KG1 (cell line): ENCODE data around the gene TGFA.

Source experiments
- DNase-seq: peaks from one replicate; lab custom pipeline; 2025; lab: John Stamatoyannopoulos, UW

Gene TGFA

DNA sequence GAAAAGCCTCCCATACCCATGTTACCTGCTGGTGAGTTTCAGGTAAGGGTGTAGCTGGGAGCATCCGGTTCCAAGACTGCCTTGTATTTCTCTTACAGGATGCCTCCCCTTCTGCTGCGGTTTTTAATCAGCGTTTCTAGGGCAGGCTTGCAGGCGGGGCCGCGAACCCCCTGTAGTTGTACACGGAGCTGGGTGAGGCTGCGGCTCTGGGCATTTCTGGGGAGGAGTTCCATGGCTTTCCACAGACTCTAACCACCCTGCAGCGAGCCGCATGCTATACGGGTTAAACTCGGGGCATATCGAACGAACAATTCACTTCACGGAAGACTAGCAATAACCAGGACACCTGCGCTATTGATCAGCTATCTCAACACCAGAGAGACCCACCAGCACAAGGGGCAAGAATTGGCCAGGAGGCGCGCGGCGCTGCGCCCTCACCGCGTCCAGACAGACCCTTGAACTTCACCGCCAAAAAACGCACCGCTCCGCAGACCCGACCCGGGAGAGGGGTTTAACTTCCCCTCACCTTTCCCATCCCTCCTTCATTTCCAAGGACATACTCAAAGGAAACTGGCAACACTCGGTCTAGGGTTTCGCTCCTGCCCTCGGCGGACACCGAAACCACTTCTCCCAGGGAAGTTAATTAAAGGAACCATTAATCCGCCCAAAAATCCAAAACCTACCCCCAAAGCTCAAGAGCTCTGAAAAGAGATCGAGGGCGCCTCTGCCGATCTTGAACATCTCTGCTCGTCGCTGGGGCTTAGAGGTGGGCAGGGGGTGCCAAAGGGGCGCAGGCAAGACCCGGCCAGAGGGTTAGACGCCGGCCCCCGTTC, 909 bp downstream of the TGFA start:
- no peak for DNase-seq

DNA sequence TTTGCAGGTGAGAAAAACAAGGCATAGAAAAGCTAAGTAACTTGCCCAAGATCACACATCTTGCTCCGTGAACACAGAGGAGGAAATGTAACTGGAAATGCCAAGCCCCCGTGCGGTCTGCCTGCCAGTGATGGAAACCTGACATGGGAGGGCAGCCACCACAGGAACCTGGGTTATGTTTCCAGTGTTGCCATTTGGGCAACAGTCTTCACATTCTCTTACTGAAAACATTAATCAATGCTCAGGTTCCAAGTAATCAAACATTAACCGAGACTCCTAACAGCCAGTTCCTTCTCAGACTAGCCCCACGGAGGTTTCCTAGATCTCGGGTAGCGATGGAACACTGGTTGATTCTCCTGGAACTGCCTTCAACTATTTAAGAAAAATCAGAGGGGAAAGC, 2.5 kb downstream of the TGFA start:
- no peak for DNase-seq

DNA sequence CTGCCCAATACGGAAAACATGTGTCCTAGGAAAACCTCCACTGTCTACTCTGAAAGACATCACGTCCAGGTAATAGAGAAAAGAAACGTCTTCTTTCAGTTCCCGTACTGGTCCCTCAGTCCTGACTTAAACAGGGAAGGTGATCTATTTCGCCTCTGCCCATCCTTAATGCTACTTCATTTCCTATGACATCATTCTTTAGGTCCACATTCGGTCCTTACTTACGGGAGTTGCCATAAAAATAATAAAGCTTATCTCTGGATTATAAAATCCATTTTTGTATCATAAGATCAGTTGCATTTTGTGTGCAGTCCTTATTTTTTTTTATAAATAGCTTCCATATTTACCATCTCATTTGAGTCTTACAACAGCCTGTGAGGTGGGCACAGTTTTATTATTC, 3.7 kb downstream of the TGFA start:
- DNase-seq, result no peak

DNA sequence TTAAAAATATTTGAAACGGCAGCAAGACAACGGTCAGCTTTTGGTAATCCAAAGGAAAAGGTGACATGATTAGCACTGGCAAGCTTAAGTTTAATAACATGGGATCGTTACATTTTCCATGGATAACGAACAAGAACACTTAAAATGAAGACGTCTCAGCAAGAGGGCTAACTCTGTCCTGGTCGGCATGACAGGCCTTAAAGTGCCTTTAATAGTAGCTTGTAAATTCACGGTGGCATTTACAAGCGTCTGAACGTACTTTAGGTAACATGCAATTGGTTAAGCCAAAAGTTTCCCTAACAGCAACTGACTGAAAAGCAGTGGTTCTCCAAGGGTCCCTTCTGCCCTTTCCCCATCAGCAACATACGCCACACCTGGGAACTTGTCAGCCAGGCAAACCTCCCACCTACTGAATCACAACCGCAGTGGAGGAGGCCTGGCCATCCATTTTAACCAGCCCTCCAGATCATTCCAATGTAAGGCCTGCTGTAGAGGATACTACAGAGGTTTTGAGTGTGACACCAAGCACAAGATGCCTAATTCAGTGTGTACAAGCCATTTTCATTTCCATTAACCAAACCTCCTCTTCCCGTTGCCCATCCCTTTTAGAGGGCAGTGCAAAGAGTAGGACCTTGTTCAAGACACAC, 4.4 kb downstream of the TGFA start:
- DNase-seq, result no peak

DNA sequence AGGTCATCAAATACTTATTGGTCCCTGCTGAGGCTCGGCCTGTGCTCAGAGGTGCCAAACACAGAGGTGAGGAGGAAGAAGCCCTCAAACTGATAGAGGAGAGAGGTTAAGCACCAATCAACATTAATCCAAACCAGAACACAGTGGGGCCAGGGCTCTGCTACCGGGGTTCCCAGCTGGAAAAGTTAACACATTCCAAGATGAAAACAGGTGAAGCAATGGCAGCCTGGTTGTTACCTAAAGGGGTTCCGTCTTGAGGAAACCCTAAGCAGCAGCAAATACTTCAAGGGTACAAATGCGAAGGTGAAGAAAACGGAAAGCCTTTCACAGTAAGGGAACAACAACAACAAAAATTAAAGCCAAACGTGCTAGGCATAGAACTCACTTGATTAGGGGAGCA, 5.4 kb downstream of the TGFA start:
- no peak for DNase-seq

DNA sequence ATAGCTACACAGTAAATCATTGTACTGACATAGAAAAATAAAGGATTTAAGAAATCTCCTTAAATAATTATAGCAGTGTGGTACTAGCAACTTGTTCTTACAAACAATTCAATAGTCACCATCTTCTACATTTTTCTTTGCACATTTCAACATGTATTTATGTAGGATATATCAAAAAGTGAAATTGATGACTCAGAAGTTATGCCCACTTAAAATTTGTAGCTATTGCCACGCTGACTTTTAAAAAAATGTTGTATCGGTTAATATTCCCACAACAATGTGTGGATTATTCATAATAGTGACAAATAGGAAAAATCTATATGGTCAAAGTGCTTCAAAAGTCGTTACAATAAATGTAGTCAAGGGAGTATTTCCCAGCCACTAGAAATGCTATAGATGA, 6.7 kb downstream of the TGFA start:
- no peak for DNase-seq

DNA sequence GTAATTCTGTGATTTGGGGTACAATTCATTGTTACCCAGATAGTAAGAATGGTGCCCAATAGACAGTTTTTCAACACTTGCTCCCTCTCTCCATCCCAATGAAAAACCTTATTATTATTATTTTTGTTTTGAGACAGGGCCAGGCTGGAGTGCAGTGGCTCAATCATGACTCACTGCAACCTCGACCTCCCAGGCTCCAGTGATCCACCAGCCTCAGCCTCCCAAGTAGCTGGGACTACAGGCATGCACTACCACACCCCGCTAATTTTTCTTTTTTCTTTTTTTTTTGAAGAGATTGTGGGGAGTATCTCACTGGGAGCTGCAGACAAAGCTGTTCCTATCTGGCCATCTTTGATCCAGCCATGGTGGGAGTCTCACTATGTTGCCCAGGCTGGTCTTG, 7.2 kb downstream of the TGFA start:
- no peak for DNase-seq

DNA sequence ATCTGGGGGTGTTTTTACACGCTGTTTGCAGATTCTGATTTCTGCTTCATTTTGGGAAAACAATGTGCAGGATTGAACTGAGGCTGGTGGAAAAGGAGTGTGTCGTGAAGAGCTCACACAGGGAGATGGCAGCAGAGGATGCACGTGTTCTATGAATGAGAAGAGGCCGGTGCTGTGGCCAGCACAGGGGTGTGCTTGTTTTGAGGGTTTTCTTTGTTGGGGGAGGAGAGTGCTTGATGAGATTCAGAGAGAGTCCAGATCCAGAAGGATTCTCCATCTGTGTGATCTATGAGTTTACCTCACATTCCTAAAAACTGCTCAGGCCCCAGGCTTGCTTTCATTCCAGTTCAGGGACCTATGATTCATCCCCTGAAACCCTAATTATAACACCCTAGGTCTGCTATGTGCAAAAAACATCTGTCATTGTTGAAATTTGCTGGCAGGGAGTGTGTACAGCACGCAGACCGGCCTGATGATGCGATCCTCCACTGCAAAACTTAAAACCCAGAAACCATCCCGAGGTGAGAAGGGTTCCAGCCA, 12.1 kb downstream of the TGFA start:
- DNase-seq, result no peak

DNA sequence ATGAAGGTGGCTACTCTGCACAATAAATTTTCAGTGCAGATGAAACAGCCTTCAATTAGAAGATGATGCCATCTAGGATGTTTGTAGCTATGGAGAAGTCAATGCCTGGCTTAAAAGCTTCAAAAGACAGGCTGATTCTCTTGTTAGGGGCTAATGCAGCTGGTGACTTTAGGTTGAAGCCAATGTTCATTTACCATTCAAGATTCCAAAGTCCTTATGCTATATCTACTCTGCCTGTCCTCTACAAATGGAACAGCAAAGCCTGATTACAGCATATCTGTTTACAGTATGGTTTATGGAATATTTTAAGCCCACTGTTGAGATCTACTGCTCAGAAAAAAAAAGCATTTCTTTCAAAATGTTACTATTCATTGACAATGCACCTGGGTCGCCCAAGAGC, 15.8 kb downstream of the TGFA start:
- DNase-seq, result no peak

DNA sequence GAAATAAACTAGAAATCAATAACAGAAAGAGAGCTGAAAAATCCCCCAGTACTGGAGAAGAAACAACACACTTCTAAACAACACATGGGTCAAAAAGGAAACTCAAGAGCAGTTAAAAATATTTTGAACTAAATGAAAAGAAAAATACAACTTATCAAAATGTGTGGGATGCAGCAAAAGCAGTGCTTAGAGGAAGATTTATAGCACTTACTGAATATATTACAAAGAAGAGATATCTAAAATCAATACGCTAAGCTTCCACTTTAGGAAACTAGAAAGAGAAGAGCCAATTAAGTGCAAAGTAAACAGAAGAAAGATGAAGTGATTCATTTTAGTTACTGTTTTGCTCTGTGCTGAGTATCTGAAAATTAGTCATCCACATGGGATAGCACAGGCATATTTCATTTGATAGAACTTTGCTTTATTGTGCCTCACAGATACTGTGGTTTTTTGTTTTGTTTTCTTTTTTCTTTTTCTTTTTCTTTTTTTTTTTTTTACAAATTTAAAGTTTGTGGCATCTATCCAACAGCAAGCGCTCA, 17.0 kb downstream of the TGFA start:
- DNase-seq, result no peak

DNA sequence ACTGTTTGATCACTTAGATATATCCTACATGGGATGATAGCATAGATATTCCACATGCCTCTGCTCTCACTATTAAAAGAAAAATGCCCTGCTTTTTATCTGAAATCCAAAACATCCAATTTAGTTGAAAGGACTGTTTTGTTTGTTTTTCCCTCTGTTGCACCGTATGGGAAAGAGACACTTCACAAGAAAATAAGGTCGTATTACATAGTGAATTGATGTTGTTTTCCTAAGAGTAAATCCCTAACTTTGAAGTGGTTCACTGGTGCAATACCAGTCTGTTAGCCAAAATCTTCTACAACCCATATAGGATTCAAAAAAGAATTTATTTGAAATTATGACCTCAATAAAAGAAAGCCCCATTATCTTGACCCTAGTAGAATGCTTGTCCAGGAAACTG, 18.1 kb downstream of the TGFA start:
- no peak for DNase-seq

DNA sequence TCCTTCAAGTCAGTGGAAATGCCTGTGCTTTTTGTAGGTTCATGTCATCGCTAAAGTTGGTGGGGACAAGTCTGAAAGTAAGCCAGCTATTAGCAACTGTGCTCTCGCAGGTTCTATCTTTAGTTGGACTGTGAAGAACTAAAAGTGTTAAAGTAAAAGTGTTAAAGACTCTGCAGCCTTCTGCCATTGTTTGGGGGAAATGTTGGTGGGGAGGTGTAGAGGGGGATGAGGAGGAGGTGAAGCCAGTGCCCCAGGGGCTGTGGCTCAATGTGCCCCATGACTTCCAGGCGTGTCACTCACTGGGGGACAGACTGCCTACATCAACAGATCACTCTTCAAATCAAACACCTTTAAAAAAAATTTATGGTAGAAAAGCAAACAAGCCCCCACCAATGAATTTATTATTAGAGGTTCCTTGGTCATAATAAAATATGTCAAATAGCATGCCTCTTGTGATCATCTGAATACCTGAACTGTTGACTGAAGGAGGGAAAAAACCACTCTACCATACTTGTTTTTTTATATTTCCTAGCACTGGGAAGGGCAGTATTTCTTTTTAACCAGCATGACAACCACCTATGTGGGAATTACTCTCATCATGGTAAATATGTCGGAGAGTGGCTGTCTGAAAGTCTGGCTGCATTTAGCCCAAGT, 19.3 kb downstream of the TGFA start:
- no peak for DNase-seq

DNA sequence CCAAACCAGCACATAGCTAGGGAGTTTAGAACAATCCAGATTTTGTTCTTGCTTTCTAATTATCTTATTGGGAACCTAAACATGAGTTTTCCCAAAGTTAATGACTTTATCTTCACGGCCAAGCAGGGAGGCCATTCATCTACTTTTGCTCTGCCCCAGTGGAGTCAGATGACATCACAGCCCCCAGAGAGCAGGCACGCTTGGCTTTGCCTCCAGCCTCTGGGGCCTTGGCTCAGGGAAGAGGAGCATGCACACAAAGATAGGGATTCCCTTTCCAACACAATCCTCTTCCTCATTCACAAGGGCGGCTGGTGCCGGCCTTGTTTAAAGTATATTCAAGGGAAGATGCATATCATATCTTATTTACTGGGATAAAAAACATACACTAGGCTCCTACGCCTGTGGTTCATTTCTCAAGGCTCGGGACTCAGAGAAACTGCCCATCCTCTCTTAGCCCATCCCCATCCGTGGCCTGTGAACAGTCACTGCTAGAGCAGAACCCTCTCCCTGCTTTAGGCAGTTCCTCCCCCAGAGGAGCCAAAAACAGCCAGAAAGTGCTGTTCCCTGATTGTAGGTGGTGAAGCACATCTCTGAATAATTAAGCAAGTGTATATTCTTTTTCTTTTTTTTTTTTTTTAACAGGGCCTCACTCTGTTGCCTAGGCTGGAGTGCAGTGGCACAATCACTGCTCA, 21.2 kb downstream of the TGFA start:
- DNase-seq, result no peak

DNA sequence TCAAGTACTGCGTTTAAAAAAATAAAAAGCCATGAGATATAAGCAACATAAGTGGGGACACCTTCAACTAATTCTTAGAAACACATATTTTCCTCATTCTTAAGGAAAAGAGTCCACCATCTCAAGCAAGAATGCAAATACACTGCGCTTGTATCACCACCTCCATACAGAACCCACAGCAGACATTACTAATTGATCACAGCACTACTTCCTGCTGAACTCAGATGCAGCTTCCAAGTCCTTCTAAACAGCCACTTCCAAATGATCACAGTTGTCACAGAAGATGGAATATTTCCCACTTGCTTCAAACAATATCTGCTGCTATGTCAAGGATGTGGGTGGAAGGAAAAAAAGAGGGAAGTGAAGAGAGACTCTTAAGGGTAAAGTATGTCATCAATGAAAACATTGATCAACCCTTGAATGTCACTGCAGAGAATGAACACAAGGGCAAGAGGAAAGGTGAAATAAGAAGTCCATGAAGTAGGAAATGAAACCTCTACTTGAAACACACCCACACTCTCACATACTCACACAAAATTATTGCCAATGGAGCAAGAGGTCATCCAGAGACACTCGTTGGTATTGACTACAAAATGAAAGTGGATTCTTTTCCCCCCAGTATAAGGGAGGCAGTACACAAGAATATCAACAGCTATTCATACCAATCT, 22.1 kb downstream of the TGFA start:
- DNase-seq, result no peak

DNA sequence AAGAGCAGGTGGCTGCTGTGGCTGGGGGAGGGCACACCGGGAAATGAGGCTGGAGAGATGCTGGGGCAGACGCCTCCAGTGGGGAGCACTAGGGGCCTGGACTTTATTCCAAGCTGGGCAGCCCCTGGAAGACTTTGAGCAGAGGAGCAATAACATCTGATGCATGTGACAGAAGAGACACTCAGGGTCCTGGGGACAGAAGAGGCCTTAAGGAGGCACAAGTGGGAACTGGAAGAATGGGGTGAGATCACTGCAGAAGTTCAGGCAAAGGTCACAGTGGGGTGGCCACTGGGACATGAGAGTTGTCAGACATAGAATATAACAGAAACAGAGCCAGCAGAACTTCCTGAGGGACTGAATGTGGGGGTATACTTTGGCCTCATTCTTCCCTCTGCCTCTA, 24.0 kb downstream of the TGFA start:
- no peak for DNase-seq

DNA sequence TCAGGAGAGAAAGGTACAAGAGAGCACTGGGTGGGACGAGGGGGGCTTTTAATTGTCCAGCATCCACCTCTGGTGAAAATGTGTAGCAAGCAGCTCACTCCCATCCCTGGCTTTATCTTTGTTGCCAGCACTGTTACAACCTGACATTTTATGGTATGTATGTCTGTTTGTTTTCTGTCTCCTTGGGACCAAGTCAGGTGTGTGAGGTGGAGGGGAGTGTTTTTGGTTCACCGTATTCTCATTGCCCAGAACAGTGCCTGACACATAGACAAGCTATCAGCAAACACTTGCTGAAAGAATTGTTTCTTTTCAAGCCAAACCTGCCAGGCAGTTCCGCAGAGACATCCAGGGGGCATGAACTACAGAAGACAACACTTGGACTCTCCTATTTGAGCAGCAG, 24.7 kb downstream of the TGFA start:
- DNase-seq, result no peak

DNA sequence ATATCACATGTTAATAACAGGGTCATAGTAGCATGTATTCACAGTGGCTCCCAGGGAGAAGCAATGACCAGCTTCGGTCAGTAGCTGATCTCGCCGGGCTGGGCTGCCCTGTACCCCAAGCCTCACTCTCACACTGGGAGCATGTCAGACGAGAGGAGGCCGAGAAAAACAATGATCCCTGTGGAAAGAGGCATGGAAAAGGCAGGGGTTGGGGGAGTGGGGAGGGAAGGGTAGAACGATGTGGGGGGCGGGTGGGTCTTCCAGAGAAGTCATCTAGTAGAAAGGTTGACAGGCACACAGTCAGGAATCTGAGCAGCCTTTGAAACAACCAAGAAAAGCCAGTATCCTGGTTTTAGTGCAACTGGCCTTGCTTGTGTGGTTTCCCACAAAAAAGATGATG, 25.4 kb downstream of the TGFA start:
- DNase-seq, result no peak

DNA sequence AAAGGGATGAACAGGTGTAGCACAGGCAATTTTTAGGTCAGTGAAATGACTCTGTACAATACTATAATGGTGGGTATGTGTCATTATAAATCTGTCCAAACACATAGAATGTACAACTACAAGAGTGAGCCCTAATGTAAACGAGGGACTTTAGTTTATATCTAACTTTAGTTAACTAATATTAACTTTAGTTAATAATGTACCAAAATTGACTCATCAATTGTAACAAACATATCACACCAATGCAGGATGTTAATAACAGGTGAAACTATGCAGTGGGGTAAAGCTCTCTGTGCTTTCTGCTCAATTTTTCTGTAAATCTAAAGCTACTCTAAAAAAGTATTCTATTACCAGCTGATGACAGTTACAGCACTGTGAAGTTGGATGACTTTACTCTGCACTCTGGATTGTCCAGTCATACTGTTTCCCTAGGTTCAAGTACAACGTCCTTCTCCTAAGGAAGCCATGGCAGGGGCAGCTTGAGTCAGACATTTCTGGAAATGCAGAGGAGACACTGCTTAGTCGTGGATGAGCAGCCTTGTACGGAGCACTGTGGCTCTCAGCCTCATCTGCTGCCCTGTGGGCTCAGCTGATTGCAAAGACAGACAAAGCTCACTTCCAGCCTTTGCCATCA, 26.1 kb downstream of the TGFA start:
- no peak for DNase-seq

DNA sequence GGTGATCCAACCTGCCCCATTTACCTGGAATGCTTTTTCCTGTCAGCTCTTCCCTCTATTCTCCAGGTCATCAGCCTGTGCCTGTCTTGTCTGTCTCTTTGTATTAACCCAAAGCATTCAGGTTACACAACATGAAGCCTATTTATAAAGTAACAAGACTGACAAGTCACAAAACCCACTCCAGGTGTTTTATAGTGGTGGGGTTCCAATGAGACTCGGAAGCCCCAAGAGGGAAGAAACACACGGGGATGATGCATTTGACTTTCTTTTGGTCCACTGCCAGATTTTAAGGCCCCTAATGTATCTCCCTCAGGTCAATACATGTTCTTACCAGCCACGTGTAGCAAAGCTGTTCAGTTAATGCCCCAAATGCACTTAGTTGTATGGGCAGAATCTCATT, 27.5 kb downstream of the TGFA start:
- no peak for DNase-seq

DNA sequence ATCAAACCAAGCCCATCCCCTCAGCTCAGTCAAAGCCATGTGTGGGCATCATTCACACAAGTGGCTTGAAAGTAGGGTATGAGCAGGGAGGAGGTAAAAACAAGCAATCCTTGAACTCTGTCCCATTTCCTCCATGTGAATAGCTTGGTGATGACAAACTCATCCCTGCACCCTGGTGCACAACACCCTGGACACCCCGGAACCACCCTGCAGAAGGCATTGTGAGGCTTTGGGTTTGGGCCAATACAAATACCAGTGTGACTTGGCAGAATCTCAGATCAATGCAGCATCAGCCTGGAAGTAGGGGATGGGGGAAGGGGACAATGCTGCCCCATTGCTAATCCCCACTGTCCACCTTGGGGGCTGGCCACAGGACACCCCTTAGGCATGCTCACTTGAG, 28.6 kb downstream of the TGFA start:
- no peak for DNase-seq
